ENCODE data around the gene FAM237A. TPM values are rescaled to one million over a fixed set of nuclear protein-coding genes. Genes with fewer than 3 reads are reported as not detected.

Gene FAM237A
- total and polyA plus RNA-seq, 4 donors = not detected

DNA sequence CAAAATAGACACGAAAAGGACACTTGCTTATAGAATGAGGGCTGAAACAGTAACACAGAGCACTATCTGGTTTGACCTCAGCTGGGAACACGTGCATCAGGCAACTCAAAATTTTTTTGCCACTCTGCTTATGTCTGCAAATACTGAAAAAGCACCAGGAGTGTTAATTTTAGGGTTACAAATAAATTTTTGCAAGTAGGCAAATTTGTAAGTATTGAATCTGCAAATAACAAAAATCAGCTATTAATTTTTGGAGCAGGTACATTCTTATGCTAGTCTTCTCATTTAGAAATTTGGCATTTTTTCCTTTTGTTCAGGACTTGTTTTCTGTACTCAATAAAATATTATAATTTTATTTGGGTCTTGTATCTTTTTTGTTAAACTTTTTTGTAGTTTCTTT is 46.2 kb downstream of the FAM237A start:
- WGBS = 65% methylated on average over 2 of the region's 2 CpGs

More for the DNA sequence above, 46.2 kb downstream of the FAM237A start:
- Histone ChIP-seq H3K27ac (ENCODE audit: low read depth in 1 of 2, low read length in 2 of 2) (no peak overlapping the region), H3K27me3 (ENCODE audit: control insufficient read depth in 4 of 4, insufficient read depth in 4 of 4, low read length in 3 of 4) (no peaks in the 10 kb centered on the region), H3K4me1 (ENCODE audit: control insufficient read depth in 4 of 4, insufficient read depth in 4 of 4, low read length in 3 of 4) (no peaks in the 10 kb centered on the region), H3K4me3 (ENCODE audit: low read depth in 1 of 3, low read length in 3 of 3) (no peak overlapping the region), H3K36me3 (ENCODE audit: control insufficient read depth in 4 of 4, insufficient read depth in 3 of 4, low read depth in 1 of 4, low read length in 3 of 4) (no peaks in the 10 kb centered on the region), H3K9ac (ENCODE audit: low read depth in 1 of 2, low read length in 2 of 2) (no peak overlapping the region), H3K9me3 (ENCODE audit: control insufficient read depth in 4 of 4, low read length in 3 of 4) (no peaks in the 10 kb centered on the region)
- TF ChIP-seq EGR1 (IDR thresholded peaks at IDR 0.05; ENCODE audit: low read depth in 2 of 2) (no peak), HNF4G (IDR thresholded peaks at IDR 0.05) (no peak), TAF1 (conservative IDR thresholded peaks at IDR 0.05) (no peak), MAX (IDR thresholded peaks at IDR 0.05) (no peak), SP1 (IDR thresholded peaks at IDR 0.05) (no peak), RXRA (IDR thresholded peaks at IDR 0.05) (no peak), JUND (IDR thresholded peaks at IDR 0.05) (no peak), YY1 (IDR thresholded peaks at IDR 0.05) (no peak), GABPA (IDR thresholded peaks at IDR 0.05 in 1 of 2, conservative IDR thresholded peaks at IDR 0.05 in 1 of 2) (no peak), FOXA1 (IDR thresholded peaks at IDR 0.05) (no peak), CTCF (IDR thresholded peaks at IDR 0.05; ENCODE audit: low read depth, low read length, missing input control) (no peak), ATF3 (IDR thresholded peaks at IDR 0.05) (no peak), HNF4A (conservative IDR thresholded peaks at IDR 0.05) (no peak), ZBTB33 (IDR thresholded peaks at IDR 0.05) (no peak), NR2F2 (IDR thresholded peaks at IDR 0.05) (no peak), RAD21 (IDR thresholded peaks at IDR 0.05) (no peak), FOXA2 (IDR thresholded peaks at IDR 0.05) (no peak)
- TF ChIP-seq, protein P1, sequence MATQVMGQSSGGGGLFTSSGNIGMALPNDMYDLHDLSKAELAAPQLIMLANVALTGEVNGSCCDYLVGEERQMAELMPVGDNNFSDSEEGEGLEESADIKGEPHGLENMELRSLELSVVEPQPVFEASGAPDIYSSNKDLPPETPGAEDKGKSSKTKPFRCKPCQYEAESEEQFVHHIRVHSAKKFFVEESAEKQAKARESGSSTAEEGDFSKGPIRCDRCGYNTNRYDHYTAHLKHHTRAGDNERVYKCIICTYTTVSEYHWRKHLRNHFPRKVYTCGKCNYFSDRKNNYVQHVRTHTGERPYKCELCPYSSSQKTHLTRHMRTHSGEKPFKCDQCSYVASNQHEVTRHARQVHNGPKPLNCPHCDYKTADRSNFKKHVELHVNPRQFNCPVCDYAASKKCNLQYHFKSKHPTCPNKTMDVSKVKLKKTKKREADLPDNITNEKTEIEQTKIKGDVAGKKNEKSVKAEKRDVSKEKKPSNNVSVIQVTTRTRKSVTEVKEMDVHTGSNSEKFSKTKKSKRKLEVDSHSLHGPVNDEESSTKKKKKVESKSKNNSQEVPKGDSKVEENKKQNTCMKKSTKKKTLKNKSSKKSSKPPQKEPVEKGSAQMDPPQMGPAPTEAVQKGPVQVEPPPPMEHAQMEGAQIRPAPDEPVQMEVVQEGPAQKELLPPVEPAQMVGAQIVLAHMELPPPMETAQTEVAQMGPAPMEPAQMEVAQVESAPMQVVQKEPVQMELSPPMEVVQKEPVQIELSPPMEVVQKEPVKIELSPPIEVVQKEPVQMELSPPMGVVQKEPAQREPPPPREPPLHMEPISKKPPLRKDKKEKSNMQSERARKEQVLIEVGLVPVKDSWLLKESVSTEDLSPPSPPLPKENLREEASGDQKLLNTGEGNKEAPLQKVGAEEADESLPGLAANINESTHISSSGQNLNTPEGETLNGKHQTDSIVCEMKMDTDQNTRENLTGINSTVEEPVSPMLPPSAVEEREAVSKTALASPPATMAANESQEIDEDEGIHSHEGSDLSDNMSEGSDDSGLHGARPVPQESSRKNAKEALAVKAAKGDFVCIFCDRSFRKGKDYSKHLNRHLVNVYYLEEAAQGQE (IDR thresholded peaks at IDR 0.05) = no peak
- DNase-seq (ENCODE audit: low spot score) = no peak

All from liver (tissue), 9 donors.